GM21526 (cell line): Measurements from ENCODE around the gene NCOA3.
"Not testable (repeated sequence)": the region's sequence is repeated elsewhere in the genome, so short reads cannot be mapped to it uniquely, and the experiment has no call there.

Experiments
- ATAC-seq: cut with Tn5 transposase; IDR thresholded peaks from one replicate; pipeline ENCODE4 v1.9.1; 2021; ENCODE audit warnings: moderate library complexity; ENCODE audit not compliant: unreplicated experiment, low FRiP score

Gene NCOA3

DNA sequence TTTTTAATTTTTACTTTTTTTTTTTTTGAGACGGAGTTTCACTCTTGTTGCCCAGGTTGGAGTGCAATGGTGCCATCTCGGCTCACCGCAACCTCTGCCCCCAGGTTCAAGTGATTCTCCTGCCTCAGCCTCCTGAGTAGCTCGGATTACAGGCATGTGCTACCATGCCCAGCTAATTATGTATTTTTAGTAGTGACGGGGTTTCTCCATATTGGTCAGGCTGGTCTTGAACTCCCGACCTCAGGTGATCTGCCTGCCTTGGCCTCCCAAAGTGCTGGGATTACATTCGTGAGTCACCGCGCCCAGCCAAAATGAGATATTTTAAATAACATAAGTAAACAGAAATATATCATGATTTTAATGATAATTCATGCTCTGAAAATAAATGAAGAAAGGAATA, 1.6 kb upstream of the NCOA3 start:
- ATAC-seq, result not testable (repeated sequence)

GRCh38 chr20:47500554-47500953, 1.1 kb upstream of the NCOA3 start:
- ATAC-seq, result no peak

- peak; percentile 12 for ATAC-seq
Measured at GRCh38 chr20:47501116-47501481, 588 bp upstream of the NCOA3 start.

GRCh38 chr20:47502271-47503239, 868 bp downstream of the NCOA3 start:
- ATAC-seq, result no peak

- no peak for ATAC-seq
Measured at GRCh38 chr20:47503685-47504084, 2.0 kb downstream of the NCOA3 start.

DNA sequence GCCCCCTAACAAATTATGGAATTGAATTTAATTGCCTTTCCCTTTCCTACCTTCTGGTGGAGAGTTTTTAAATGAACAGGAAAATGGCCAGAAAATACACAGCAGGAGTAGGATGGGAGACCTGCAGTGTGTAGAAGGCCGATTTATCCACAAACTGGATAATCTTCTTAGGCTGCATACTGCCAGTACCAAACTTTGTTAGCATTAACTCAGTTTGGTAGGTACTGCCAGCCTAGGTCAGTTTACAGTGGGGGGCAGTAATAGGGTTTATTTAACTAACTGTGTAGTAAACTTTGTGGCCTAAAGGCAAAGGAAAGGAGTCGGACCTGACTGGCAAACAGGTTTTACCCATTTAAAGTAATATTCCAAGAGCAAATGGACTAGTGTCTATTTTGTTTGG, 4.6 kb downstream of the NCOA3 start:
- no peak for ATAC-seq

DNA sequence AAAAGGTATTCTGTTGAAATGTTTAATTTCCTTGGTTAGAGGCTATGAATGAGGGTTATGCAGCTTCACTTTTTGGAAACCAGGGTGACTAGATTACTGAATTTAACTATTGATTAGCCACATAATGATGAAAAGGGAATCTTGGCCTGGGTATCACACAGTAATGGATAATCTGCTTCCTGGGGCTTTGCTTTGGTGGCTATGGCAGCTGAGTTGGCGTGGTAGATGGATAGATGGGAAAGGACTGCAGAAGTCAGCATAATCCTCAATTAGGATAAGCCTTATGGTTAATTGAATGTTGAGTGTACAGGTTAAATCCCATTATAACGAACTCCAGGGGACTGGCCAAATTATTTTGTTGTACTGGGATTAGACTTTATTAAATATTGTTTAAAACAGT, 5.2 kb downstream of the NCOA3 start:
- no peak for ATAC-seq

DNA sequence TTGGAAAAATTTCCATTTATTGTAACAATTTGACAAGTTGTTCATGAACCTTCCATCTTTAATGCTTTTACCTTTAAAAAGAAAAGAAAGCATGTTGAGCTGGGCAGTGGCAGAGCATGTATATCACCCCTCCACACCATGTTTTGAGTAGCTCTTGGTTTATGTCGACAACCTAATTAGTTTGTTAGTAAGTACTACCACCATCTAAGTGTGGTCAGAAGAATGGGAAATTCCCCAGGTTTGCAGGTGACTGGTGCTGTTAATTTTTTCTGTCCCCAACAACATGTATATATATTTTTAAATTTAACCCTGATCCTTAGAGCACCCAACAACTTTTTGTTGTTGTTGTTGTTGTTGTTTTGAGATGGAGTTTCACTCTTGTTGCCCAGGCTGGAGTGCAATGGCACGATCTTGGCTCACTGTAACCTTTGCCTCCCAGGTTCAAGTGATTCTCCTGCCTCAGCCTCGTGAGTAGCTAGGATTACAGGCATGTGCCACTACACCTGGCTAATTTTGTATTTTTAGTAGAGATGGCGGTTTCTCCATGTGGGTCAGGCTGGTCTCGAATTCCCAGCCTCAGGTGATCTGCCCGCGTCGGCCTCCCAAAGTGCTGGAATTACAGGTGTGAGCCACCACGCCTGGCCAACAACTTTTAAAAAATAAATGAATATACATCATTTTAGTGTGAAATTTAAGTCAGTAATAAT, 5.7 kb downstream of the NCOA3 start:
- not testable (repeated sequence) for ATAC-seq

GRCh38 chr20:47508278-47508677, 6.6 kb downstream of the NCOA3 start:
- ATAC-seq, result no peak

- ATAC-seq, result no peak
Measured at GRCh38 chr20:47509104-47509661, 7.5 kb downstream of the NCOA3 start.

DNA sequence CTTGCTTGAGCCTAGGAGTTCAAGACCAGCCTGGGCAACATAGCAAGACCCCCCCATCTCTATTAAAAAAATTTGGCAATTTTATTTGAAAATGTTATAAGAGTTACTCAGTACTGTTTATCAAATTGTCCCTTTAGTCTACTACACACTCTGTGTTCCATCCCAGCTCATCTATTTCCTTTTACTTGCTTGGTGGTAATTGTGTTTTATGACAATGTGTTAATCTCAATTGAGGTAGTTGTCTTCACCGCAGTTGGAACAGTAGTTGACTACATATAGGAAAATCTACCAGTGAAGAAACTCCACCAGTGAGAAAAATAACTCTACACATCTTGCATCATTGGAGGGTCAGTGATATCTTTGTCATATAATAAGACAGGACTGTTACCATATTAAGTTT, 8.0 kb downstream of the NCOA3 start:
- ATAC-seq, result no peak

DNA sequence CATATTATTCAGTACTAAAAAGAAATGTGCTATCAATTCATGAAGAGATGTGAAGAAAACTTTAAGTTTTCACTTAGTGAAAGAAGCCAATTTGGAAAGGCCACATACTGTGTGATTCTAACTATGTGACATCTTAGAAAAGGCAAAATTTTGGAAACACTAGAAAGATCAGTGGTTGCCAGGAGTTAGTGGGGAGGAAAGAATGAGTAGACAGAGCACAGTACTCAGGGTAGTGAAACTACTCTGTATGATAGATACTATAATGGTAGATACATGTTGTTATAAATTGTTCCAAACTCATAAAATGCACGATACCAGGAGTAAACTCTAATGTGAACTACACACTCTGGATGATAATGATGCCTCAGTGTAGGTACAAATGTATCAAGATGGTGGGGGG, 14.2 kb downstream of the NCOA3 start:
- no peak for ATAC-seq

DNA sequence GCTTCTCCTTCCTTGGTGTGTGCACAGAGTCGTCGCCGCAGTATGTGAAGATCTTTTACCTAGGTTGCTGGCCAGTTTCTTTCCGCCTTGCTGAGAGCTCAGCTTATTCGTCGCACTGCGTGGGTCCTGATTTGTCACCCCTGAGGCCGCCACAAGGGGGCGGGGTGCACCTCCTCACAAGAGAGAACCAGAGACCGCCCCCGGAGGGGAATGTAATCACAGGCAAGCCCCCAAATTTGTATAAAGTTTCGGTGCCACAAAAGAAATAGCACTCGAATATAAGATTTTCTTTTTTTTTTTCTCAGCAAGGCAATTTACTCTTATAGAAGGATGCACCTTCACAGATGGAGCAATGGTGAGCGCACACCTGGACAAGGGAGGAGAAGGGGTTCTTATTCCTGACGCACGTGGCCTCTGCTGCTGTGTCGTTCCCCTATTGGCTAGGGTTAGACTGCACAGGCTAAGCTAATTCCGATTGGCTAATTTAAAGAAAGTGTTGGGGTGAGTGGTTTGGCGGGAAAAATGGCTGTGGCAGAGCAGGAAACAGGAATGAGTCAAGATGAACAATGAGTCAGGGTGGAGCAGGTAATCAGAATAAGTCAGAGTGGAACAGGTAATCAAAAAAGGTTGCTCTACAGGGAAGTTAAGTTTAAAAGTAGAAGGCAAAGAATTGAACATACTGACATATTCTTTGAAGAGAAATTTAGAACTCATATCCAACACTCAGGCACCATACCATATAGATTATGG, 19.5 kb downstream of the NCOA3 start:
- ATAC-seq, result no peak

DNA sequence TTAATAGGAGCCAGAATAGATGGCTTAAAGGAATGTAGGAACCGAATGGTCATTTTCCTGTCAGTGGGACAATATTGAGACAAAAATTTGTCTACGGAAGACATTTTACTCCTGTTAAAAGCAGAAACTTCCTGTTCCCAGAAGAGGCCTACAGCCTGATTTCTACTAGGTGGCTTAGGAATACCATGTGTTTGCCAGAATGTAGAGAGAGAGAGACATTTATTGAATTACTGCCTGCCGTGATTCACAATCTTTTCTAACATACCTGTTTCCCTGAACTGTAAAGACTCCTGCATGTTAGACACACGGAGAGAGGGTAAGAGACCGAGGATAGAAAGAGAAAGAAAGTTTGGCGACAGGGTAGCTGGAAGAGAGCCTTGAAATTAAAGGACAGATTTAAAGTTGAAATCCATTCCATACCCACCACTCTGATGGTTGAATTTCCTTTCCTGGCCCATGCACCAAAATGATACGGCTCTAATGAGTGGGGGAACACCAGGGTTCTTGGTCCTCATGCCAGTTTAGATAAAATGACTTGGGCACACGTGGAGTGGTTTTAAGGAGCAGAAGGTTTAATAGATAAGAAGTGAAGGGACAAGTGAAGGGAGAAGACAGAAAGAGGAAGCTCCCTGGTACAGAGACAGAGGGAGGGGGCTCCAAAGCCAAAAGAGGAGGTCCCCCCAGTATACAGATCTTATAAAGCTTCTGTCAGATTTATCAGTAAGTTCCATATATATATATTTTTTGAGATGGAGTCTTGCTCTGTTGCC, 22.5 kb downstream of the NCOA3 start:
- no peak for ATAC-seq

- ATAC-seq, result no peak
Measured at GRCh38 chr20:47527004-47527800, 25.5 kb downstream of the NCOA3 start.

GRCh38 chr20:47529840-47530239, 28.2 kb downstream of the NCOA3 start:
- ATAC-seq, result no peak

DNA sequence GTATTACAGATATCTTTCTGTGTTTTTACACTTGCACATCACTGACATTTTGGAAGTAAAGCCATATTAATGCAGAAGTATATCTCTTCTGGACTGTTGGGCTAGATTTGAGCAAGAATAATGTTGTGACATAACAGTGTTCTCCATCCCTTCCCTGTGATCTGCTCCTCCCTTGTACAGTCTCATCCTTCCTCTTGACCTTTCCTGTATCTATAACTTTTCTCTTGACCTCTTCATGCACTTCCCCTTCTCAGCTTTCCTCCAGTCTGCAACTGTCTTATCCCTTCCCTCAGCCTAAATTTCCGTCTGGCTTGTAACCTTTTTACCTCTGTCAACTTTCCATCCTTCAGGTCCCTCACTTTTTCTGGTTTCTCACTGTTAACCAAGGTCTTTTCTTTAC, 29.8 kb downstream of the NCOA3 start:
- ATAC-seq, result no peak

DNA sequence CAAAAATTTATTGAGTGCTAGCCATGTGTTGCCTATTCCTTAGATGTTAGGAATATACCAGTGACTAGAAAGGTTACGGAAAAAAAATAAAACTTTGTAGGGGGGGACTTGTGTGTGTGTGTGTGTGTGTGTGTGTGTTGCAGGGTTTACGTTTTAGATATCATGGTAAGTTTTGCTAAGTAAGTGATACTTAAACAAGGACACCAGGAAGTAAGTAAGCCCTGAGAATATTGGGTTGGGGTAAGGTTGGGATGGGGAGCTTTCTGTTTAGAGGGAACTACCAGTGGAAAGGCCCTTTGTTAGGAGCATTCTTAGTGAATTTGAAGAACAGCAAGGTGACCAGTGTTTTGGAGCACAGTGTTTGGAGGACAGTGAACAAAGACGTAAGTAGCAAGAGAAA, 30.3 kb downstream of the NCOA3 start:
- no peak for ATAC-seq

DNA sequence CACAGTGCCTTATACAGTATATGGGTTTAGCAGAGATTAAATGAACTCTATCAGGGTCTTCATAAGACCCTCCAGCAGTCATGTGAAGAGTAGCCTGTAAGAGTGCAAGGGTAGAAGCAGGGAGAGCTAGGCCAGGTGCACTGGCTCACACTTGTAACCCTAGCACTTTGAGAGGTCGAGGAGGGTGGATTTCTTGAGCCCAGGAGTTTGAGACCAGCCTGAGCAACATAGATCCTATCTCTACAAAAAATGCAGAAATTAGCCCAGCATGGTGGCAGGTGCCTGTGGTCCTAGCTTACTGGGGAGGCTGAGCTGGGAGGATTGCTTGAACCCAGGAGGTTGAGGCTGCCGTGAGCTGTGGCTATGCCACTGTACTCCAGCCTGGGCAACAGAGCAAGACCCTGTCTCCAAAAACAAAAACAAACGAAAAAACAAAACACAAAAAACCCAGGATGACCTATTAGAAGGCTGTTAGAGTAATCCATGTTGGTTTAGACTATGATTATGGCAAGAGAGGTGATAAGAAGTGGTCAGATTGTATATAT, 31.9 kb downstream of the NCOA3 start:
- no peak for ATAC-seq
